Measurements from ENCODE around the gene GPR39. TPM values are rescaled to one million over a fixed set of nuclear protein-coding genes. Genes with fewer than 3 reads are reported as not detected.

Gene GPR39
- total RNA-seq, 1 experiment from 2014 or later, result 0.50 TPM

- no peak overlapping the region for H2AK5ac ChIP-seq (ENCODE audit: insufficient read length, low read length)
- no CpG with 5 or more reads among the region's 7 CpGs for WGBS (ENCODE audit: extremely low coverage, insufficient read length, low lambda C conversion rate)
- no peak overlapping the region for H3K23ac ChIP-seq (ENCODE audit: insufficient read length, low read depth, low read length)
- H3K56ac ChIP-seq (ENCODE audit: insufficient read length, low read depth, low read length), result no peak overlapping the region
- H2BK15ac ChIP-seq (ENCODE audit: low read depth, low read length), result no peak overlapping the region
- Mint-ChIP-seq H3K4me3 (no peak overlapping the region), H3K27me3 (ENCODE audit: low read depth) (no peaks in the 10 kb centered on the region), H3K9me3 (no peaks in the 10 kb centered on the region), H3K36me3 (ENCODE audit: insufficient read depth in 1 of 3, low read depth in 3 of 3) (no peaks in the 10 kb centered on the region; a peak in 1 of 7 replicates), H3K4me1 (peaks cover 18 to 31% of the 10 kb centered on the region in 2 experiments), H3K27ac (no peak overlapping the region)
- H3K4ac ChIP-seq (ENCODE audit: low read depth, low read length), result no peak overlapping the region
- no peak for DNase-seq
- no peak overlapping the region for H4K8ac ChIP-seq (replicated peaks; ENCODE audit: insufficient read length, low read depth, low read length)
- no peak overlapping the region for H3T11ph ChIP-seq (ENCODE audit: low read length)
- TF ChIP-seq, protein P1, sequence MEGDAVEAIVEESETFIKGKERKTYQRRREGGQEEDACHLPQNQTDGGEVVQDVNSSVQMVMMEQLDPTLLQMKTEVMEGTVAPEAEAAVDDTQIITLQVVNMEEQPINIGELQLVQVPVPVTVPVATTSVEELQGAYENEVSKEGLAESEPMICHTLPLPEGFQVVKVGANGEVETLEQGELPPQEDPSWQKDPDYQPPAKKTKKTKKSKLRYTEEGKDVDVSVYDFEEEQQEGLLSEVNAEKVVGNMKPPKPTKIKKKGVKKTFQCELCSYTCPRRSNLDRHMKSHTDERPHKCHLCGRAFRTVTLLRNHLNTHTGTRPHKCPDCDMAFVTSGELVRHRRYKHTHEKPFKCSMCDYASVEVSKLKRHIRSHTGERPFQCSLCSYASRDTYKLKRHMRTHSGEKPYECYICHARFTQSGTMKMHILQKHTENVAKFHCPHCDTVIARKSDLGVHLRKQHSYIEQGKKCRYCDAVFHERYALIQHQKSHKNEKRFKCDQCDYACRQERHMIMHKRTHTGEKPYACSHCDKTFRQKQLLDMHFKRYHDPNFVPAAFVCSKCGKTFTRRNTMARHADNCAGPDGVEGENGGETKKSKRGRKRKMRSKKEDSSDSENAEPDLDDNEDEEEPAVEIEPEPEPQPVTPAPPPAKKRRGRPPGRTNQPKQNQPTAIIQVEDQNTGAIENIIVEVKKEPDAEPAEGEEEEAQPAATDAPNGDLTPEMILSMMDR (conservative IDR thresholded peaks at IDR 0.05), result no peak
- no peaks in the 10 kb centered on the region for H3K79me2 ChIP-seq (ENCODE audit: insufficient read depth, low read length)
- H2BK20ac ChIP-seq (ENCODE audit: low read depth, low read length, poor library complexity, severe bottlenecking), result no peak overlapping the region
- H2BK12ac ChIP-seq (ENCODE audit: insufficient read length, low read depth, low read length), result no peak overlapping the region
- no peak overlapping the region for H2BK120ac ChIP-seq (ENCODE audit: low read depth, low read length, poor library complexity, severe bottlenecking)
- no peak overlapping the region for H3K4me2 ChIP-seq (ENCODE audit: insufficient read depth, insufficient read length, low read length)
- no peaks in the 10 kb centered on the region for H3K23me2 ChIP-seq (ENCODE audit: insufficient read length, low read depth, low read length, poor library complexity, severe bottlenecking)
- H3K27me3 ChIP-seq (ENCODE audit: insufficient read depth, low read length), result no peaks in the 10 kb centered on the region
- H4K5ac ChIP-seq (ENCODE audit: insufficient read length, low read depth, low read length), result no peak overlapping the region
- no peaks in the 10 kb centered on the region for H4K20me1 ChIP-seq (ENCODE audit: control insufficient read depth, insufficient read depth, insufficient read length)
- no peak overlapping the region for H2AFZ ChIP-seq (ENCODE audit: low read length)
- peaks cover 6% of the 10 kb centered on the region; the same call in 1 of the 2 replicates for H3K4me1 ChIP-seq (ENCODE audit: insufficient read depth, low read length)
- no peak overlapping the region for H3K27ac ChIP-seq (ENCODE audit: insufficient read length, low read depth, low read length)
- H3K14ac ChIP-seq (ENCODE audit: insufficient read depth, low read length), result no peak overlapping the region
- H3K9ac ChIP-seq (ENCODE audit: extremely low read depth, insufficient read length, low read length), result no peak overlapping the region
- H3K18ac ChIP-seq (ENCODE audit: insufficient read length, low read depth, low read length), result no peak overlapping the region
- H2BK5ac ChIP-seq (ENCODE audit: insufficient read length, low read length), result no peak overlapping the region
- no peaks in the 10 kb centered on the region for H3K9me3 ChIP-seq (ENCODE audit: control insufficient read depth, low read depth, low read length)
- no peaks in the 10 kb centered on the region for H3K79me1 ChIP-seq (ENCODE audit: insufficient read depth, low read depth, low read length, poor library complexity, severe bottlenecking)
- H4K91ac ChIP-seq (ENCODE audit: insufficient read length, low read depth, low read length), result no peak overlapping the region
Observed at GRCh38 chr2:132618734-132619133, 202.1 kb downstream of the GPR39 start.

Data from H9 (cell line).